T-helper 2 cell treated with Interferon-gamma antibody and Interleukin-4, amounts not matched to agents 100 ng/mL and 5 ng/mL, for 36 hours (primary cell): ENCODE results near the gene SLC25A24. TPM values are rescaled to one million over a fixed set of nuclear protein-coding genes. Genes with fewer than 3 reads are reported as not detected.
"Not testable (repeated sequence)": the region's sequence is repeated elsewhere in the genome, so short reads cannot be mapped to it uniquely, and the experiment has no call there.

Experiments used
- intact Hi-C: fragments of 100-400 bp; cut with micrococcal nuclease; formaldehyde crosslinking; loops from one replicate; pipeline ENCODE4 v1.15.1; 2023
- total RNA-seq: library from RNA; stranded (reverse); gene quantifications from 2 replicates; pipeline ENCODE4 v1.2.3, GENCODE V29; 2022

The SLC25A24 gene
- total RNA-seq, 1 donor from 2014 or later: 33.2 TPM

GRCh38 chr1:108140177-108140576 is 60.0 kb downstream of the SLC25A24 start:
- intact Hi-C loops: no loop called here

GRCh38 chr1:108139555-108139954 is 60.6 kb downstream of the SLC25A24 start:
- intact Hi-C loops: not testable (repeated sequence)

- intact Hi-C loops: not testable (repeated sequence)
Measured at GRCh38 chr1:108133148-108133547, 67.0 kb downstream of the SLC25A24 start.

GRCh38 chr1:108132367-108132766 is 67.8 kb downstream of the SLC25A24 start:
- intact Hi-C loops: not testable (repeated sequence)

- intact Hi-C loops: not testable (repeated sequence)
Measured at GRCh38 chr1:108131281-108131680, 68.9 kb downstream of the SLC25A24 start.

GRCh38 chr1:108130794-108131193 is 69.3 kb downstream of the SLC25A24 start:
- intact Hi-C loops: no loop called here

- intact Hi-C loops: loop anchor here (5.0 to 10.0 kb wide), 3 partner anchors 55 to 165 kb away; partner anchors contain the start of gene VAV3
Measured at GRCh38 chr1:108129999-108130398, 70.1 kb downstream of the SLC25A24 start.

- intact Hi-C loops: loop anchor here (1.0 to 10.0 kb wide), 5 partner anchors 51 to 343 kb away; partner anchors contain the start of gene VAV3
Measured at GRCh38 chr1:108125312-108126138, 74.6 kb downstream of the SLC25A24 start.

- intact Hi-C loops: loop anchor here (1.0 to 10.0 kb wide), 5 partner anchors 50 to 342 kb away; partner anchors contain the start of gene VAV3
Measured at GRCh38 chr1:108124622-108125311, 75.4 kb downstream of the SLC25A24 start.

GRCh38 chr1:108124023-108124422 is 76.1 kb downstream of the SLC25A24 start:
- intact Hi-C loops: loop anchor here (2.0 to 10.0 kb wide), 3 partner anchors 49 to 341 kb away; partner anchors contain the start of gene VAV3

GRCh38 chr1:108121358-108122143 is 78.6 kb downstream of the SLC25A24 start:
- intact Hi-C loops: loop anchor here (10.0 kb wide), 2 partner anchors 47 to 157 kb away; partner anchors contain the start of gene VAV3

- intact Hi-C loops: loop anchor here (10.0 kb wide), 2 partner anchors 45 to 155 kb away; partner anchors contain the start of gene VAV3
Measured at GRCh38 chr1:108120163-108120562, 80.0 kb downstream of the SLC25A24 start.

- intact Hi-C loops: no loop called here
Measured at GRCh38 chr1:108119500-108119899, 80.6 kb downstream of the SLC25A24 start.

- intact Hi-C loops: no loop called here
Measured at GRCh38 chr1:108117945-108118902, 81.9 kb downstream of the SLC25A24 start.

- intact Hi-C loops: no loop called here
Measured at GRCh38 chr1:108117237-108117636, 82.9 kb downstream of the SLC25A24 start.

- intact Hi-C loops: no loop called here
Measured at GRCh38 chr1:108114033-108114599, 86.0 kb downstream of the SLC25A24 start.

- intact Hi-C loops: no loop called here
Measured at GRCh38 chr1:108113496-108113895, 86.6 kb downstream of the SLC25A24 start.

GRCh38 chr1:108109295-108109973 is 90.7 kb downstream of the SLC25A24 start:
- intact Hi-C loops: no loop called here

GRCh38 chr1:108108119-108108518 is 92.0 kb downstream of the SLC25A24 start:
- intact Hi-C loops: no loop called here
